GM12873 (cell line): ENCODE results near the gene LTV1.

Source experiments
- CTCF ChIP-seq: IDR thresholded peaks from 2 replicates; pipeline ENCODE4 v1.5.1; 2012; ENCODE audit warnings: low read depth, mild to moderate bottlenecking, moderate library complexity, low read length, control low read depth; ENCODE audit not compliant: insufficient read depth; ENCODE audit errors: missing control alignments

Gene LTV1

GRCh38 chr6:143842902-143843676, at the start of gene LTV1:
TSS of gene LTV1 (plus strand) at chr6:143843338. CDS start at chr6:143843478, 140 bp downstream.
- TF ChIP-seq CTCF: no peak

GRCh38 chr6:143802833-143803565, 40.1 kb upstream of the LTV1 start:
- TF ChIP-seq CTCF: no peak

GRCh38 chr6:143803769-143804568, 39.2 kb upstream of the LTV1 start:
- TF ChIP-seq CTCF: no peak

- no peak for TF ChIP-seq CTCF
Observed at GRCh38 chr6:143804835-143805239, 38.3 kb upstream of the LTV1 start.

- no peak for TF ChIP-seq CTCF
Observed at GRCh38 chr6:143806282-143807102, 36.6 kb upstream of the LTV1 start.

- no peak for TF ChIP-seq CTCF
Observed at GRCh38 chr6:143807103-143807772, 35.9 kb upstream of the LTV1 start.
